Measurements from ENCODE around the gene AEBP1.
A peak's percentile ranks its signal among the peaks of the same experiment; 100 is the strongest.

Gene AEBP1

DNA sequence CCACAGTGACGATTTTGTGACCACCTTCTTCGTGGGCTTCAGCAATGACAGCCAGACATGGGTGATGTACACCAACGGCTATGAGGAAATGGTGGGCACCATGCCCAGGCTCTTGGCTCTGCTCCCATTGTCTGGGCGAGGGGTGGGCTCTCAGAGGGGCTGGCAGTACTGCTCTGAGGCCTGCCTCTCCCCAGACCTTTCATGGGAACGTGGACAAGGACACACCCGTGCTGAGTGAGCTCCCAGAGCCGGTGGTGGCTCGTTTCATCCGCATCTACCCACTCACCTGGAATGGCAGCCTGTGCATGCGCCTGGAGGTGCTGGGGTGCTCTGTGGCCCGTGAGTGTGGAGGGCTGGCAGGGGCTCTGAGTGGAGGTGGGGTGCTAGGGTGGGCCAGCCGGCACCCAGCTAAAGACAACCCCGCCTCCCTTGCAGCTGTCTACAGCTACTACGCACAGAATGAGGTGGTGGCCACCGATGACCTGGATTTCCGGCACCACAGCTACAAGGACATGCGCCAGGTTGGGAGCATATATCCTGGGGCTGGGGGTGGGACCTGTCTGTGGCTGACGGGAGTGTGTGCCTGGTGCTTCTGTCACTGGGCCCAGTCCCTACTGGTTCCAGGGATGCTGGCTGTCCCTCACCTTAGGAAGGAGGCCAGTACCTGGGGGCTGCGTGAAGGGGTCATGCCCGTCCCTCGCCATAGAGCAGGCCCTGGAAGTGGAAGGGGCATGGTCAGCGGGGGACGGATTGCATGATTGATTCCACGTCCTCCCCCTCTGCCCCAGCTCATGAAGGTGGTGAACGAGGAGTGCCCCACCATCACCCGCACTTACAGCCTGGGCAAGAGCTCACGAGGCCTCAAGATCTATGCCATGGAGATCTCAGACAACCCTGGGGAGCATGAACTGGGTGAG, 6.8 kb downstream of the AEBP1 start:
- DNase-seq (ENCODE audit: low read depth), result no peak
- TF ChIP-seq POLR2A (IDR thresholded peaks at IDR 0.05; ENCODE audit: extremely low read depth, insufficient read length) (no peak), MYC (IDR thresholded peaks at IDR 0.05; ENCODE audit: low read depth, low read length) (no peak)
- TF ChIP-seq, protein P1, sequence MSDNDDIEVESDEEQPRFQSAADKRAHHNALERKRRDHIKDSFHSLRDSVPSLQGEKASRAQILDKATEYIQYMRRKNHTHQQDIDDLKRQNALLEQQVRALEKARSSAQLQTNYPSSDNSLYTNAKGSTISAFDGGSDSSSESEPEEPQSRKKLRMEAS (IDR thresholded peaks at IDR 0.05; ENCODE audit: low read depth, low read length), result no peak
- TF ChIP-seq, protein P2, sequence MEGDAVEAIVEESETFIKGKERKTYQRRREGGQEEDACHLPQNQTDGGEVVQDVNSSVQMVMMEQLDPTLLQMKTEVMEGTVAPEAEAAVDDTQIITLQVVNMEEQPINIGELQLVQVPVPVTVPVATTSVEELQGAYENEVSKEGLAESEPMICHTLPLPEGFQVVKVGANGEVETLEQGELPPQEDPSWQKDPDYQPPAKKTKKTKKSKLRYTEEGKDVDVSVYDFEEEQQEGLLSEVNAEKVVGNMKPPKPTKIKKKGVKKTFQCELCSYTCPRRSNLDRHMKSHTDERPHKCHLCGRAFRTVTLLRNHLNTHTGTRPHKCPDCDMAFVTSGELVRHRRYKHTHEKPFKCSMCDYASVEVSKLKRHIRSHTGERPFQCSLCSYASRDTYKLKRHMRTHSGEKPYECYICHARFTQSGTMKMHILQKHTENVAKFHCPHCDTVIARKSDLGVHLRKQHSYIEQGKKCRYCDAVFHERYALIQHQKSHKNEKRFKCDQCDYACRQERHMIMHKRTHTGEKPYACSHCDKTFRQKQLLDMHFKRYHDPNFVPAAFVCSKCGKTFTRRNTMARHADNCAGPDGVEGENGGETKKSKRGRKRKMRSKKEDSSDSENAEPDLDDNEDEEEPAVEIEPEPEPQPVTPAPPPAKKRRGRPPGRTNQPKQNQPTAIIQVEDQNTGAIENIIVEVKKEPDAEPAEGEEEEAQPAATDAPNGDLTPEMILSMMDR (IDR thresholded peaks at IDR 0.05; ENCODE audit: low read depth, low read length), result no peak
- no peak overlapping the region for H3K4me3 ChIP-seq (ENCODE audit: low read depth, low read length)

DNA sequence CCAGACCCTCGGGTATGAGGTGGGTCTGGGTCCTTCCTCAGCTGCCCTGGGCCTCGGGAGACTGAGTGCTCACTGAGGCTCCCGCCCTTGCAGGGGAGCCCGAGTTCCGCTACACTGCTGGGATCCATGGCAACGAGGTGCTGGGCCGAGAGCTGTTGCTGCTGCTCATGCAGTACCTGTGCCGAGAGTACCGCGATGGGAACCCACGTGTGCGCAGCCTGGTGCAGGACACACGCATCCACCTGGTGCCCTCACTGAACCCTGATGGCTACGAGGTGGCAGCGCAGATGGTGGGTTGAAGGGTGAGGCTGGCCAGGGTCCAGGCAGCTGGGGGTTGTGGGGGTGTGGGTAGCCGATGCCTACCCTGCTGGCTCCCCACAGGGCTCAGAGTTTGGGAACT, 7.6 kb downstream of the AEBP1 start:
- no peak overlapping the region for H3K4me3 ChIP-seq (ENCODE audit: low read depth, low read length)
- DNase-seq (ENCODE audit: low read depth), result no peak
- TF ChIP-seq, protein P2 (IDR thresholded peaks at IDR 0.05; ENCODE audit: low read depth, low read length), result no peak
- TF ChIP-seq MYC (IDR thresholded peaks at IDR 0.05; ENCODE audit: low read depth, low read length) (no peak), POLR2A (IDR thresholded peaks at IDR 0.05; ENCODE audit: extremely low read depth, insufficient read length) (no peak)
- TF ChIP-seq, protein P1 (IDR thresholded peaks at IDR 0.05; ENCODE audit: low read depth, low read length), result no peak

DNA sequence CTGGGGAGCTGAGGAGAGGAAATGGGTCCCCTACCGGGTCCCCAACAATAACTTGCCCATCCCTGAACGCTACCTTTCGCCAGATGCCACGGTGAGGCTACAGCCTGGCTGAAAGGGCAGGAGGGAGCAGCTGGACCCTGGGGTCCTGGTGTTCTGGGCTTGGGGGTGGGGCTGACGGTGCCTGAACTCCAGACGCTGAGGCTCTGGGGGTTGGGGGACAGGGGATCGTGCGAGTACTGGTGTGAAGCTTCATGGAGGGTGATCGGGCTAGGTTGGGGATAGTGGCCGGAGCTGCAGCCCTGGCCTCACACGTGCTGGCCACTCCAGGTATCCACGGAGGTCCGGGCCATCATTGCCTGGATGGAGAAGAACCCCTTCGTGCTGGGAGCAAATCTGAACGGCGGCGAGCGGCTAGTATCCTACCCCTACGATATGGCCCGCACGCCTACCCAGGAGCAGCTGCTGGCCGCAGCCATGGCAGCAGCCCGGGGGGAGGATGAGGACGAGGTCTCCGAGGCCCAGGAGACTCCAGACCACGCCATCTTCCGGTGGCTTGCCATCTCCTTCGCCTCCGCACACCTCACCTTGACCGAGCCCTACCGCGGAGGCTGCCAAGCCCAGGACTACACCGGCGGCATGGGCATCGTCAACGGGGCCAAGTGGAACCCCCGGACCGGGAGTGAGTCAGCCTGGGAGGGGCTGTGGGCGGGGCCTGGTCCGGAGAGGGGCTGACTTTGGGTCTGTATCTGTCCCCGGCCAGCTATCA, 8.3 kb downstream of the AEBP1 start:
- TF ChIP-seq, protein P1 (IDR thresholded peaks at IDR 0.05; ENCODE audit: low read depth, low read length), result no peak
- TF ChIP-seq, protein P2 (IDR thresholded peaks at IDR 0.05; ENCODE audit: low read depth, low read length), result no peak
- TF ChIP-seq POLR2A (IDR thresholded peaks at IDR 0.05; ENCODE audit: extremely low read depth, insufficient read length), result peak; percentile 22
- no peak for DNase-seq (ENCODE audit: low read depth)
- no peak overlapping the region for H3K4me3 ChIP-seq (ENCODE audit: low read depth, low read length)

DNA sequence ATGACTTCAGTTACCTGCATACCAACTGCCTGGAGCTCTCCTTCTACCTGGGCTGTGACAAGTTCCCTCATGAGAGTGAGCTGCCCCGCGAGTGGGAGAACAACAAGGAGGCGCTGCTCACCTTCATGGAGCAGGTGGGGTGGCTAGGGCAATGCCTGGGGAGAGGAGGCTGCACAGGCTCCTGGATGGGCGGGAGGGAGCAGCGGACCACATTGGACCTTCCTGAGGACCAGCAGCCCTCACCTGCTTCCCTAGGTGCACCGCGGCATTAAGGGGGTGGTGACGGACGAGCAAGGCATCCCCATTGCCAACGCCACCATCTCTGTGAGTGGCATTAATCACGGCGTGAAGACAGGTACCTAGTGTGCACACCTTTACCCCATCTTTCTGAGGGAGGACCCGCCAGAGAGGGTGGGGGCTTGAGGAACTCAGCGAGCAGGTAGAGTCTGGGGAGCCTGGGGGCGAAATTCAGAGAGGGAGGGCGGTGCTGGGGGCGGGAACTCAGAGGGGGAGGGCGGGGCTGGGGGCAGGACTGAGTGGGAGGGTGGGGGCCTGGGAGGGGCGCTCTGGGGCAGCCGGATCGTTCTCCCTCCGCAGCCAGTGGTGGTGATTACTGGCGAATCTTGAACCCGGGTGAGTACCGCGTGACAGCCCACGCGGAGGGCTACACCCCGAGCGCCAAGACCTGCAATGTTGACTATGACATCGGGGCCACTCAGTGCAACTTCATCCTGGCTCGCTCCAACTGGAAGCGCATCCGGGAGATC, 9.0 kb downstream of the AEBP1 start:
- no peak for DNase-seq (ENCODE audit: low read depth)
- no peak overlapping the region for H3K4me3 ChIP-seq (ENCODE audit: low read depth, low read length)
- TF ChIP-seq, protein P1 (IDR thresholded peaks at IDR 0.05; ENCODE audit: low read depth, low read length), result no peak
- TF ChIP-seq, protein P2 (IDR thresholded peaks at IDR 0.05; ENCODE audit: low read depth, low read length), result no peak
- TF ChIP-seq POLR2A (IDR thresholded peaks at IDR 0.05; ENCODE audit: extremely low read depth, insufficient read length) (no peak), MYC (IDR thresholded peaks at IDR 0.05; ENCODE audit: low read depth, low read length) (no peak)

DNA sequence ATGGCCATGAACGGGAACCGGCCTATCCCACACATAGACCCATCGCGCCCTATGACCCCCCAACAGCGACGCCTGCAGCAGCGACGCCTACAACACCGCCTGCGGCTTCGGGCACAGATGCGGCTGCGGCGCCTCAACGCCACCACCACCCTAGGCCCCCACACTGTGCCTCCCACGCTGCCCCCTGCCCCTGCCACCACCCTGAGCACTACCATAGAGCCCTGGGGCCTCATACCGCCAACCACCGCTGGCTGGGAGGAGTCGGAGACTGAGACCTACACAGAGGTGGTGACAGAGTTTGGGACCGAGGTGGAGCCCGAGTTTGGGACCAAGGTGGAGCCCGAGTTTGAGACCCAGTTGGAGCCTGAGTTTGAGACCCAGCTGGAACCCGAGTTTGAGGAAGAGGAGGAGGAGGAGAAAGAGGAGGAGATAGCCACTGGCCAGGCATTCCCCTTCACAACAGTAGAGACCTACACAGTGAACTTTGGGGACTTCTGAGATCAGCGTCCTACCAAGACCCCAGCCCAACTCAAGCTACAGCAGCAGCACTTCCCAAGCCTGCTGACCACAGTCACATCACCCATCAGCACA, 9.7 kb downstream of the AEBP1 start:
- no peak for DNase-seq (ENCODE audit: low read depth)
- no peak overlapping the region for H3K4me3 ChIP-seq (ENCODE audit: low read depth, low read length)
- peak; percentile 12 for TF ChIP-seq POLR2A (IDR thresholded peaks at IDR 0.05; ENCODE audit: extremely low read depth, insufficient read length)
- TF ChIP-seq, protein P1 (IDR thresholded peaks at IDR 0.05; ENCODE audit: low read depth, low read length), result no peak
